ENCODE results near the gene CLINT1.

GRCh38 chr5:157855404-157855994 lies 3.4 kb downstream of the CLINT1 start:
- peak; percentile 59 to 72 (median 62) for TF ChIP-seq CTCF (IDR thresholded peaks at IDR 0.05)
- no peak for TF ChIP-seq POLR2A (IDR thresholded peaks at IDR 0.05)
